HepG2 (cell line): ENCODE results near the gene CAPN12. TPM values are rescaled to one million over a fixed set of nuclear protein-coding genes. Genes with fewer than 3 reads are reported as not detected.

Experiments used
- ARID3A ChIP-seq: IDR thresholded peaks from 2 replicates; pipeline ENCODE4 v1.6.1; 2012; ENCODE audit warnings: low read depth, low read length, improper control_type of control experiment
- ATF6 ChIP-seq: sonication (generic); formaldehyde crosslinking; conservative IDR thresholded peaks from 2 replicates; pipeline ENCODE4 v1.4.0; 2020; ENCODE audit warnings: missing genetic modification reagents
- CEBPZ ChIP-seq: IDR thresholded peaks from 2 replicates; pipeline ENCODE4 v1.6.1; 2012; ENCODE audit warnings: low read length, improper control_type of control experiment
- HNRNPH1 ChIP-seq: fragments of 200-400 bp; formaldehyde crosslinking; optimal IDR thresholded peaks from 2 replicates; pipeline ENCODE3; 2017; ENCODE audit warnings: mild to moderate bottlenecking, low read depth, low read length
- MBNL3 ChIP-seq: fragments of 250-450 bp; sonication (Bioruptor Pico); conservative IDR thresholded peaks from 2 replicates; pipeline ENCODE4 v1.8.0; 2022; ENCODE audit warnings: mild to moderate bottlenecking, inconsistent platforms
- PHB2 ChIP-seq: fragments of 450-650 bp; IDR thresholded peaks from 2 replicates; pipeline ENCODE4 v1.6.1; 2018; ENCODE audit not compliant: partially characterized antibody
- POLR2A ChIP-seq, 2 experiments: IDR thresholded peaks; 2 replicates each; pipeline ENCODE4 v1.6.1; 2011; ENCODE audit warnings: low read depth in 2 of 2, low read length in 2 of 2, mild to moderate bottlenecking in 1 of 2, moderate library complexity in 1 of 2; ENCODE audit not compliant: insufficient read depth in 1 of 2
- PREB ChIP-seq: sonication (generic); formaldehyde crosslinking; IDR thresholded peaks from 2 replicates; pipeline ENCODE4 v1.4.0; 2020; ENCODE audit warnings: missing genetic modification reagents
- RFX3 ChIP-seq: IDR thresholded peaks from 2 replicates; pipeline ENCODE4 v1.6.1; 2016; ENCODE audit warnings: missing biosample characterization, missing genetic modification reagents
- SALL2 ChIP-seq: sonication (generic); formaldehyde crosslinking; IDR thresholded peaks from 2 replicates; pipeline ENCODE4 v1.8.1; 2023; ENCODE audit warnings: mild to moderate bottlenecking, missing genetic modification reagents, inconsistent platforms
- SKI ChIP-seq: fragments of 450-650 bp; IDR thresholded peaks from one replicate; pipeline ENCODE4 v1.6.1; 2018; ENCODE audit warnings: mild to moderate bottlenecking; ENCODE audit not compliant: partially characterized antibody
- SOX5 ChIP-seq: IDR thresholded peaks from 2 replicates; pipeline ENCODE4 v1.6.1; 2016; ENCODE audit warnings: borderline replicate concordance
- SRY ChIP-seq: sonication (generic); formaldehyde crosslinking; IDR thresholded peaks from 2 replicates; pipeline ENCODE4 v1.8.0; 2022; ENCODE audit warnings: mild to moderate bottlenecking, missing genetic modification reagents
- USF2 ChIP-seq, 2 experiments: sonication (generic) in 1 of 2; formaldehyde crosslinking in 1 of 2; IDR thresholded peaks; 2 replicates each; pipeline versions ENCODE4 v1.5.1 to v1.6.1; 2011 to 2020; ENCODE audit warnings: borderline replicate concordance in 1 of 2, low read depth in 1 of 2, low read length in 1 of 2, mild to moderate bottlenecking in 1 of 2, missing genetic modification reagents in 1 of 2, moderate library complexity in 1 of 2
- ZNF34 ChIP-seq: sonication (generic); formaldehyde crosslinking; IDR thresholded peaks from 2 replicates; pipeline ENCODE4 v1.4.0; 2020; ENCODE audit warnings: mild to moderate bottlenecking, missing genetic modification reagents, borderline replicate concordance
- ZNF570 ChIP-seq: sonication (generic); formaldehyde crosslinking; IDR thresholded peaks from 2 replicates; pipeline ENCODE4 v1.4.0; 2020; ENCODE audit warnings: mild to moderate bottlenecking, missing genetic modification reagents, borderline replicate concordance
- ZXDC ChIP-seq: sonication (generic); formaldehyde crosslinking; IDR thresholded peaks from 2 replicates; pipeline ENCODE4 v1.5.0; 2020; ENCODE audit warnings: mild to moderate bottlenecking, missing genetic modification reagents
- polyA plus RNA-seq, 8 experiments: library from polyadenylated mRNA; depleted of rRNA in 3 of 8; stranded (reverse) in 7 of 8; unstranded in 1 of 8; fragments of >200 nt; fragmentation: Illumina TruSeq in 4 of 8; extraction: Trizol in 4 of 8; gene quantifications; 2 replicates each; pipeline versions ENCODE4 v1.2.1 to v1.2.3, GENCODE V29; 2011 to 2016; ENCODE audit warnings: low read depth in 4 of 8, missing spikeins in 1 of 8, mixed read lengths in 1 of 8; ENCODE audit not compliant: insufficient read depth in 1 of 8
- total RNA-seq, 5 experiments: library from RNA; depleted of rRNA; stranded (reverse); fragments of >200 nt; fragmentation: Illumina TruSeq; extraction: Trizol; gene quantifications; 2 replicates each; pipeline ENCODE4 v1.2.3, GENCODE V29; 2016; ENCODE audit warnings: low read depth in 1 of 5

The CAPN12 gene
- total and polyA plus RNA-seq, 2 of the 13 experiments (the other 11 are each of a cell fraction or from before 2014, with no cell fraction given): 1.6 to 13.6 TPM

- no peak for TF ChIP-seq ATF6
- peak; percentile 21; the same call in 1 of the 2 replicates for TF ChIP-seq SOX5
- TF ChIP-seq SKI: no peak
- TF ChIP-seq POLR2A (IDR thresholded peaks at IDR 0.05; ENCODE audit: insufficient read depth in 1 of 2, low read depth in 2 of 2, low read length in 2 of 2): no peak
- no peak for TF ChIP-seq PHB2
- TF ChIP-seq PREB: no peak
- no peak for TF ChIP-seq CEBPZ
- no peak for TF ChIP-seq ZNF34
- no peak for TF ChIP-seq ZXDC
- no peak for TF ChIP-seq RFX3 (CRISPR knock-in tag)
- TF ChIP-seq ARID3A: 0 out of 2 replicates have a peak, but pooled peaks have one; percentile 13
- TF ChIP-seq ZNF570 (CRISPR knock-in tag): no peak
- no peak for TF ChIP-seq HNRNPH1
- no peak for TF ChIP-seq USF2 (IDR thresholded peaks at IDR 0.05; ENCODE audit: low read depth, low read length)
- TF ChIP-seq USF2 (CRISPR knock-in tag; IDR thresholded peaks at IDR 0.05; ENCODE audit: borderline replicate concordance): no peak
- no peak for TF ChIP-seq SRY (CRISPR knock-in tag)
- no peak for TF ChIP-seq MBNL3
- no peak for TF ChIP-seq SALL2
Measured at GRCh38 chr19:38784224-38784623, 40.0 kb upstream of the CAPN12 start (continued).
